H54 (cell line): ENCODE measurements around the gene DUSP2.

ENCODE experiments used
- DNase-seq: peaks from one replicate; pipeline ENCODE4 v3.0.0; 2011; ENCODE audit warnings: low spot score, mixed read lengths; ENCODE audit not compliant: insufficient read length
- FAIRE-seq: peaks from 3 replicates; lab custom pipeline; 2011; peaks lifted over from hg19 to GRCh38; lab: Jason Lieb, UNC
- POLR2A ChIP-seq: IDR thresholded peaks from 2 replicates; pipeline ENCODE4 v1.6.1; 2011; ENCODE audit warnings: low read depth, mild to moderate bottlenecking, low read length

DUSP2 gene

DNA sequence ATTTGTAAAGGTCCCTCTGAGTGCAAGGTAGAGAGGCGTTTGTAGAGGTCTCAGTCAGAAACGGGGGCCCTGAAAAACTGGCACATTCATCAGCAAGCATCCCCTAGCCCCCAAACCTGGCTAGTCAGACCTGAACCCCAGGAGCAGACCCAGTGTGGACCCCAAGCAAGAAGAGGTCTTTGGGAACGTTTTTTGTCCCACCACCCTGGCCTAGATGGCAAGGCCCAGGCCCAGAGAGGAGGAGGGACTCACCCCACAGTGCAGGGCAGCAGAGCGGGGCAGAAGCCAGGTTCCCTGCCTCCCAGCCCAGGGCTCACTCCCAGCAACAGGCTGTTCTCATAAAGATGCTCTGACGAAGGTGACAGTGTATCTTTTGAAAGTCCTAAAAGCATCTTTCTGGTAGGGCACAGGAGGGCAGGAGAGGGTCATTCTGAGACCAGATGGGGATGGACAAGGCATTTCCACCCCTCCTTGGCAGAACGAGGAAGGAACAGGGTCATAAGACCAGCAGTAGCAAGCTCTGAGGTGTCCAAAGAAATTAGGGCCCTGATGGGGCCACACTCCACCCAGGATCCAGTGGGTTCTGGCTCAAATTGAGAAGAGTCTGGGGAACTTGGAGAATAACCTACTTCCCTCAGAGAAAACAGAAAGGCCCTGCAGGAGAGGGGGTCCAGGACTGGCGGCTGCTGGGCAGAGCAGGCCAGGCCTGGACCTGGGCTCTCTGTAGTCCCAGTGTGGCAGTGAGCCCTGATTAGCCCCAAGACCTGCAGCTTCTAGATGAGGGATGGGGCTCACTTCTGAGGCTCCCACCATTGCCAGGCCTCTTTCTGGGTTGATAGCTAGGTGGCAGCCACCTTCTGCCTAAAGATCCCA is 47.1 kb downstream of the DUSP2 start:
- FAIRE-seq (no peak), DNase-seq (no peak)
- TF ChIP-seq POLR2A, result no peak

DNA sequence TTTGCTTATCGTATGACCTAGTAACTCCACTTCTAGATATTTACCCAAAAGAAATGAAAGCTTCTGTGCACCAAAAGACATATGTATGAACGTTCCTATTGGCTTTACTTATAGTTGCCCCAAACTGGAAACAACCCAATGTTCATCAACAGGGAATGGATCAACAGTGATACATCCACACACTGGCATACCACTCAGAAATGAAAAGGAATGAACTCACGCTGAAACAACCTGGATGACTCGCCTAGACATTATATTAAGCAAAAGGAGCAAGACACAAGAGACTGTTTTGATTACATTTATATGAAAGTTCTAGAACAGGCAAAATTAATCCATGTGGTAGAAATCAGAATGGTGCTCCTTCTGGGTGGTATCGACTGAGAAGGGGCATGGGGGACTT is 47.8 kb downstream of the DUSP2 start:
- FAIRE-seq (no peak), DNase-seq (no peak)
- TF ChIP-seq POLR2A, result no peak

DNA sequence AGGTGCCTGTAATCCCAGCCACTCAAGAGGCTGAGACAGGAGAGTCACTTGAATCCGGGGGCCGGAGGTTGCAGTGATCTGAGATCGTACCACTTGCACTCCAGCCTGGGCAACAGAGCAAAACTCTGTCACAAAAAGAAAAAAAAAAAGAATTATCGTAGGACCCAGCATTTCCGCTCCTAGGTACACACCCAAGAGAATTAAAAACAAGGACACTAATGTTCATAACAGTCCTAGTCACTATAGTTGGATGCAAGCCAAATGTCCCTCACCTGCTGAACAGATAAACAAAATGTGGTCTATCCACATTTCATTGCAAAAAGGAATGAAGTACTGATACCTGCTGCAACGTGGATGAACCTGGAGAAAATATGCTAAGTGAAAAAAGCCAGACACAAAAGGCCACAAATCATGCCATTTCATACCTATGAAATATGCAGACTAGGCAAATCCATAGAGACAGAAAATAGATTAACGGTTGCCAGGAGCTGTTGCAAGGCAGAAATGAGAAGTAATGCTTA is 50.1 kb downstream of the DUSP2 start:
- FAIRE-seq, result no peak

DNA sequence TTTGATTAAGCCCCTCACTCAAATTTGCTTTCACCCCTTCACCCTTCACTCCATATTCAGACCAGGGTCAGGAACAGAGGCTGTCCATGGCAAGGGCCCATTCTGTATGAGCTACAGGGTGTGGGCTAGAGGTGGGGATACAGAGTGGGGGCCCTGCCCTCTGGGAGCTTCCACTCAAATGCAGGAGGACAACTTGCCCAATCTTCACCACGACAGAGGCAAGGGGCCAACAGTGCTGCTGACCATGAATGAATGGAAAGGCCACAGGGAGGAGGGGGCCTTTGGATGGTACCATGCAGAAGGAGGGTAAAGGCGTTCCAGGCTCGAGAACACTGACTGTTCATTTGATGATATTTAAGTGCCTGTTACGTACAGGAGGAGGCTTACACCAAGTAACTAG is 51.7 kb downstream of the DUSP2 start:
- no peak for DNase-seq

More for the DNA sequence above, 50.1 kb downstream of the DUSP2 start:
- no peak for TF ChIP-seq POLR2A
- DNase-seq, result no peak

More for the DNA sequence above, 51.7 kb downstream of the DUSP2 start:
- no peak for FAIRE-seq
- no peak for TF ChIP-seq POLR2A
